GM18907 (cell line): ENCODE measurements around the gene MICAL2.

Experiments used
- ATAC-seq: cut with Tn5 transposase; IDR thresholded peaks from one replicate; pipeline ENCODE4 v1.9.1; 2021; ENCODE audit warnings: mild to moderate bottlenecking, moderate library complexity; ENCODE audit not compliant: unreplicated experiment

Gene MICAL2

DNA sequence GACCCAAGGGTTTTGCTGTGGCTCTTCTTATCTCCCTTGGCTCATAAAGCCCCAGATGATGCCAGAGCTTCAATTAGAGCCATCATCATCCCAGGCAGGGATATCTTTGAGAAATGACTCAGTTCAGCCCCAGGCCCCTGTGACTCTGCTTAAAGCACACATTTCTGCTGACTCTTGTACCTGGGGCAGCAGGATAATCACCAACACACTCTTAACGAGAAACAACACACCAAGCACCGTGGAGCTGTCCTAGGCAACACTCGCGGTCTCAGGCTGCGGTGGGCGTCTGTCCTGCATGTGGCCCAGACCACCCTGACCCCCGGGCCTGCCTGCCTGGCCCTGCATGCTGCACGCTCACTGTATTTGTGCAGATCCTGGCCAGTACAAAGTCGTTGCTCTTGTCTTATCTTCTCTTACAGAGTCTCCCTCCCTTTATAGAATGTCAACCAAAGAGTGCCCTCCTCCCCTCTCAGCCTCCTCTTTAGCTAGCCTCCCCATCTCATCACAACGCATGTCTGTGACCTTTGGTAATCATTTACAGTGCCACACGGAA is 152.8 kb downstream of the MICAL2 start:
- no peak for ATAC-seq

- no peak for ATAC-seq
Observed at GRCh38 chr11:12264361-12264760, 154.0 kb downstream of the MICAL2 start.

DNA sequence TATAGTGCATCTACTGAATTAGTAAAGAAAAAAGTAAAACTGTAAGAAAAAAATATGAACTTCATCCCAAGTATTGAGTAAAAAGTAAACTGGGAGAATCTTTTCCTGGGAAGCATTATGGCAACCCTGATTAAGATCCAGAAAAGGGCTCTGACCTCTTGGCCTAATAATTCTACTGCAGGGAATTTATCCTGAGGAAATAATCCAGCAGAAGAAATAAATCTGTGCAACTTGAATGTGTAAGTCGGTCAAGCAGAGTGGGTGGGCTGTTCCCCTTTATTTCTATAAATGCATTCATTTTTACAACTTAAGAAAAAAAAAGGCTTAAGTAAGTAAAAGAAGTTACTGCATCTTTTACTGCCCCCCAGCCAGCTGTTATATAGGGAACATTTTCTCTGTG is 155.7 kb downstream of the MICAL2 start:
- ATAC-seq, result no peak

DNA sequence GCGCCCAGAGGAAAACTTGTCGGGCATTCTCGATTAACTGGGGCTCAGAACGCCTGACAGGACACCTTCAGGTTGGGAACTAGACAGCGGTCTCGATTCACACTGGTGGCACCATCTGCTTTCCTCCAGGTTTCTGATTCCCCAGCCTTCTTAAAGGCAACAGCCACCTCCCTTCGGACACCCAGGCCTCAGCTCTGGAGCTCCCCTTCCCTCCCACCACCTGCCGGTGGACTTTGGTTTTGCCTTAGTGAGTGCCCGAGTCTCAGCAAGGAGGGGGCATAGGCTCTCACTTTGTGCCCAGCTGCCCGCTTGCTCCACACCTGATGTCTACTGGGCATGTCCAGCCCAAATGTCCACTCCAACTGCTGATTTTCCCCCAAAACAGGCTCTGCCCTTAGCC is 156.6 kb downstream of the MICAL2 start:
- no peak for ATAC-seq

DNA sequence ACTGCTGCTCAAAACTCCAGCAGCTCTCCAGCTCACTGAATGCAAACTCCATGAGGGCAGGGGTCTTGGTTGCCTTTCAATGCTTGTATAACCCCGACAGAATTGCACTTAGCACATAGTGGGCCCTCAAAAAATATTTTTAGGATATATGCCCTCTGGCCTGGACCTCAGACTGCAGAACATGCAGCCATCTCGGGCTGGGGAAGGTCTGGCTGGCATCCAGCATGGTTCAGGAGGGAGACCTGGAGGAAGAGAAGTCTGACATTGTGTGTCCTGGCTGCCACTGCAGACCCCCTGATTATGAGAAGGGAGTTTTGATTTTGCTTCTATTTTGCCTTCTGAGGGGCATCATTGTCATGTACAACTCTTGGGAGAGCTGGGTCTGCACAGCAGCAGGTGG is 157.5 kb downstream of the MICAL2 start:
- ATAC-seq, result no peak

- no peak for ATAC-seq
Observed at GRCh38 chr11:12269104-12269441, 158.7 kb downstream of the MICAL2 start.

DNA sequence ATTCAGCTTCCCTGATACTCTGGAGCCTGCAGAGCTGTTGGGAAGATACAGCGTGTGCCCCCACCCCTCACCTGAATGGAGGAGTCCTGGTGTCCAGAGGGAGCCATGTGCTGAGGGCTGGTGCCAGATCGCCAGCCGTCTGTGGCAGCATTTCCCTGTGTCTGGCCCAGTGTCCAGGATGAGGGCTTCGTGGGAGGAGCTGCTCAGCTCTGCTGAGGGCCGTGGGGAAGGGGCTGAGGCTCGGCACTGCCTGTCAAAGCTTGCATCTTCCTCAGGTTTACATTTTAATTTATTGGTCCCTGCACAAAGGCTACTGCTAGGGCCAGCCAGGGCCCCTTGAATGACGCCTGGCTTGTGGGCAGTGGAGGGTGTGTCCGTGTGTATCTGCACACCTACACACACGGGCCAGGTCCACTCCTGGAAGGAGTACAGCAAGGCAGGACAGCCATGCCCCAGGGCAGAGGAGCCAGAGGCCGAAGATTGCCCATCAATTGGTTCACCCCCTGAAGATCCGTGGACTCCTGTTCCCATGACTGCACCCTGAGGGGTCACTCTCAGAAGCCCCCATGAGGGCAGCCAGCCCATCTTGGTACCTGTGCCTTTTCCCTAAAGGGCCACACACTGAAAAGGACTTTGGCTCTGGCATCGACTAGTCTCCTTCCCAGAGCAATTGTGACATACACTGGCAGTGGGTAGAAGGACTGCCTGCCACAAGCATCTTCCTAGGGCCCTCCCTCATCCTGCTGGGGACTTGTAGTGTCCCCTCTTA is 159.2 kb downstream of the MICAL2 start:
- ATAC-seq, result no peak

- ATAC-seq, result no peak
Observed at GRCh38 chr11:12270215-12270797, 159.9 kb downstream of the MICAL2 start.

GRCh38 chr11:12270817-12271216 is 160.4 kb downstream of the MICAL2 start:
- ATAC-seq, result no peak

GRCh38 chr11:12271241-12271640 is 160.9 kb downstream of the MICAL2 start:
- ATAC-seq, result no peak

DNA sequence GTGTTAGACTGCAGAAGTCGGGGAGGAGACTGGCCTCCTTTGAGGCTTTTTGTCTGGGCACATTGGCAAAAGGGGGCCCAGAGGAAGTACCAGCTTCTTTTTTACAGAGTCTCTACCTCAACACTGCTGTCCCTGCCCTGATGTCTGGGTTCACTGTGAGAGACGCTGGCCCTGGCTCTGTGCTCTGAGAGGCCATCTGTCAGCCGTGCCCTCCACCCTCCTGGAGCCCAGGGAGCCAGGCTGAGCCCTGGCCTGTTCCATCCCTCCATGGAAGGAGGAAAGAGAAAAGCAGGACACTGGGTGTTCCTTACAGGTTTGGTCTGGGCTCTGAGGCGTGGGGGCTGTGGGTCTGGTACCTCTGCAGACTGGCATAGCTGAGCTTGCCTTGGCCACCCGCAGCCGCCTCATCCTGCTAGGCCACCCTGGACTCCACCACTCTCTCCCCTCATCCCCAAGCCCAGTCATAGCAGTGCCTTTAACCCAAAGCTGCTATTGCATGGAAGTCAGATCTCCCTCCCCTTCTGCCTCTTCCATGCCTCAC is 161.5 kb downstream of the MICAL2 start:
- no peak for ATAC-seq

GRCh38 chr11:12272821-12273617 is 162.6 kb downstream of the MICAL2 start:
- ATAC-seq, result no peak

DNA sequence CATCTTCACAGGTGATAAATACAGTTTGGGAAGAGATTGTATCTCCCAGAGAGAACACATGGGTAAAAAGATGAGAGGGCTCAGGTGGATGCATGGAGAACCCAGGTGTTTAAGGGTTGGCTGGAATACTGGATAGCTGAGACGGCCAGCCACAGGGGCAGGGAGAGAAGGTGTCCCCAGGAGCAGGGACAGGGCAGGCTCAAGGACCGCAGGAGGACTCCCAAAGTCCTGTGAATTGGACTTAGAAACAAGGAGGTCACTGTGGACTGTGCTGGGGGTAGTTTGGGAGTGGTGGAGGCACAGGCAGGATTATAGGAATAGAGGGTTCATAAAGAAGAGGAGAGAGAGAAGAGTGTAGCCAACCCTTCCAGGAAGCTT is 163.2 kb downstream of the MICAL2 start:
- no peak for ATAC-seq

DNA sequence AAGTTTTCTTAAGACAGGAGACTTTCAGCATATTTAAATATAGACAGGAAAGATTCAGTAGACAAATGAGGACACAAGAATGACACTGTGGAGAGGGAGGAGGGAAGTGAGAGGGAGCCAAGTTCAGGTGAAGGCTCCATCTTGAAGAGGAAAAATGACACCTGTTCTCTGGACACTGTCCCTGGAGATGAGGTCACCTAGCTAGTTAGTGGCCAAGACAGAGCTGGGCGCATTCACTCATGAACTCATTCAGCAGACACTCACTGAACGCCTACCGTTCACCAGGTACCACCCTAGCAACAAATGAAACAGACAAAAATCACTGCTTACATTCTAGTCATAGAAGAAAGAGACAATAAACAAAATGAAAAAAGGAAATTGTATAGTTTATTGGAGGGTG is 163.7 kb downstream of the MICAL2 start:
- ATAC-seq, result no peak

GRCh38 chr11:12274558-12275197 is 164.3 kb downstream of the MICAL2 start:
- ATAC-seq, result no peak

GRCh38 chr11:12275818-12276217 is 165.4 kb downstream of the MICAL2 start:
- no peak for ATAC-seq

GRCh38 chr11:12276356-12276755 is 166.0 kb downstream of the MICAL2 start:
- no peak for ATAC-seq

- no peak for ATAC-seq
Observed at GRCh38 chr11:12276831-12277475, 166.6 kb downstream of the MICAL2 start.

DNA sequence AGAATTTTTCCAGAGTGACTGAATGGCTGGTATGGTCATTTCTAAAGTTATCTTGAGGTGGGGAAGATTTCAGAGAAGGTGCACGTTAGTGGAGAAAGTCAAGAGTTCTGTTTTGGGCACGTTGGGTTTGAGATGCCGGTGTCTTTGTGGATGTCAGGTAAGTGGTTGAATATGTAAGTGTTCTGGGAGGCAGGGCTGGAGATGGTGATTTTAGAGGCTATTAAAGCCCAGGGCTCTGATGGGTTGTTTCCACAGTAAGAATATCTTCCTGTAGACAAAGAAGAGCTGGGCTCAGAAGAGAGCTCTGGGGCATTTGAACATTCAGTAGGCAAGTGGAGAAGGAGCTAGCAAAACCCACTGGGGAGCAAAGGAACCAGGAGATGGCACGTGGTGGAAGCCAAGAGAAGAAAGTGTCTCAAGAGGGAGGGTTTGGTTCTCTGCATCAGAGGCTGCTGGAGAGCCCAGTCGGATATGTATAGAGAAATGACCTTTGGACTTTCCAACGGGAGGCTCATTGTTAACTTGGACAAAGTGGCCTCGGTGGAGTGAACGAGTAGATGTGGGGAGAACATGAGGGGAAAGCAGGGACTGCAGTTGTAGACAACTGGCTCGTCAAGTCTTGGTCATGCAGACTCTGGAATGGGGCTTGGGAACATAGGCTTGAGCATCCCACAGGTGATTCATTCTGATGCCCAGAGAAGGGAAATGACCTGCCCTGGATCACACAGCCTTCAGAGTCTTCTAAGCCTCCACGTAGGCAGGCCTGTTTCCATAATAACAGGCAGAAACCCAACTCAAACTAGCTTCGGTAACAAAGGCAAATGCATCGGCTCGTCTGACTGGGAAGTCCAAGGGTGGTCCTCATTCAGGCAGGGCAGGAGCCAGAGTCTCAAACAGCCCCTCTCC is 168.6 kb downstream of the MICAL2 start:
- no peak for ATAC-seq
